ENCODE results near the gene RGS18. TPM values are rescaled to one million over a fixed set of nuclear protein-coding genes. Genes with fewer than 3 reads are reported as not detected.

RGS18 gene
- total RNA-seq, 2 donors from 2014 or later, result 1.8 to 6.1 TPM

GRCh38 chr1:192133350-192133926, 24.8 kb upstream of the RGS18 start:
- no peaks in the 10 kb centered on the region for H3K36me3 ChIP-seq
- DNase-seq (ENCODE audit: low spot score) (no peak), ATAC-seq (ENCODE audit: insufficient number of reproducible peaks, low FRiP score, low read depth) (no peak)
- no peak overlapping the region for H3K27ac ChIP-seq
- TF ChIP-seq, protein P1, sequence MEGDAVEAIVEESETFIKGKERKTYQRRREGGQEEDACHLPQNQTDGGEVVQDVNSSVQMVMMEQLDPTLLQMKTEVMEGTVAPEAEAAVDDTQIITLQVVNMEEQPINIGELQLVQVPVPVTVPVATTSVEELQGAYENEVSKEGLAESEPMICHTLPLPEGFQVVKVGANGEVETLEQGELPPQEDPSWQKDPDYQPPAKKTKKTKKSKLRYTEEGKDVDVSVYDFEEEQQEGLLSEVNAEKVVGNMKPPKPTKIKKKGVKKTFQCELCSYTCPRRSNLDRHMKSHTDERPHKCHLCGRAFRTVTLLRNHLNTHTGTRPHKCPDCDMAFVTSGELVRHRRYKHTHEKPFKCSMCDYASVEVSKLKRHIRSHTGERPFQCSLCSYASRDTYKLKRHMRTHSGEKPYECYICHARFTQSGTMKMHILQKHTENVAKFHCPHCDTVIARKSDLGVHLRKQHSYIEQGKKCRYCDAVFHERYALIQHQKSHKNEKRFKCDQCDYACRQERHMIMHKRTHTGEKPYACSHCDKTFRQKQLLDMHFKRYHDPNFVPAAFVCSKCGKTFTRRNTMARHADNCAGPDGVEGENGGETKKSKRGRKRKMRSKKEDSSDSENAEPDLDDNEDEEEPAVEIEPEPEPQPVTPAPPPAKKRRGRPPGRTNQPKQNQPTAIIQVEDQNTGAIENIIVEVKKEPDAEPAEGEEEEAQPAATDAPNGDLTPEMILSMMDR (IDR thresholded peaks at IDR 0.05), result no peak
- H3K4me3 ChIP-seq, result no peak overlapping the region
- no peaks in the 10 kb centered on the region for H3K9me3 ChIP-seq
- no peaks in the 10 kb centered on the region for H3K4me1 ChIP-seq (ENCODE audit: control insufficient read depth in 1 of 2, low read depth in 2 of 2)
- no peaks in the 10 kb centered on the region for H3K27me3 ChIP-seq (replicated peaks; ENCODE audit: insufficient read depth)

GRCh38 chr1:192140382-192140781, 17.9 kb upstream of the RGS18 start:
- H3K4me3 ChIP-seq, result no peak overlapping the region
- no peak for DNase-seq (ENCODE audit: low spot score)
- no peak for ATAC-seq (ENCODE audit: insufficient number of reproducible peaks, low FRiP score, low read depth)
- no peaks in the 10 kb centered on the region for H3K36me3 ChIP-seq
- no peaks in the 10 kb centered on the region for H3K9me3 ChIP-seq
- no peak overlapping the region for H3K27ac ChIP-seq
- TF ChIP-seq, protein P1 (IDR thresholded peaks at IDR 0.05), result no peak
- H3K4me1 ChIP-seq (ENCODE audit: control insufficient read depth in 1 of 2, low read depth in 2 of 2), result no peaks in the 10 kb centered on the region
- H3K27me3 ChIP-seq (replicated peaks; ENCODE audit: insufficient read depth), result no peaks in the 10 kb centered on the region

DNA sequence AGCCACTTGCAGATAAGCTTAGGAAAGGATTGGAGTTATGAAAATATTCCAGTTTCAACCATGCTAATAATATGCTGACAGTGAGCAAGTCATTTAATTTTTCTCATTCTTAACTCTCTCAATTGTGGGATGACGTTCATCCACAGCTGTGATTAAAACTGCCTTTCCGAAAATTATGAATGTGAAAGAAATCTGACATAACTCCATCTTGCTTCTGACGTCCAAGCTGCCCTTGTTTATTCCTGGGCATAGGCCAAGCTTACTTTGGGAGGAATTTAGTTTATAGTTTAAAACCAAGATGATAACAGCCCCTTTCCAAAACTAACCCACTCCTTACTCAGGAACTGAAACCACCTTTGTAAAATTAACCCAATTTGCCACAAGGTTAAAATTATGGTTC, 11.0 kb upstream of the RGS18 start:
- ATAC-seq (ENCODE audit: insufficient number of reproducible peaks, low FRiP score, low read depth) (no peak), DNase-seq (ENCODE audit: low spot score) (no peak)
- Histone ChIP-seq H3K36me3 (no peaks in the 10 kb centered on the region), H3K9me3 (no peaks in the 10 kb centered on the region), H3K27ac (no peak overlapping the region), H3K4me3 (no peak overlapping the region), H3K4me1 (ENCODE audit: control insufficient read depth in 1 of 2, low read depth in 2 of 2) (no peaks in the 10 kb centered on the region), H3K27me3 (replicated peaks; ENCODE audit: insufficient read depth) (no peaks in the 10 kb centered on the region)
- TF ChIP-seq, protein P1 (IDR thresholded peaks at IDR 0.05), result no peak

DNA sequence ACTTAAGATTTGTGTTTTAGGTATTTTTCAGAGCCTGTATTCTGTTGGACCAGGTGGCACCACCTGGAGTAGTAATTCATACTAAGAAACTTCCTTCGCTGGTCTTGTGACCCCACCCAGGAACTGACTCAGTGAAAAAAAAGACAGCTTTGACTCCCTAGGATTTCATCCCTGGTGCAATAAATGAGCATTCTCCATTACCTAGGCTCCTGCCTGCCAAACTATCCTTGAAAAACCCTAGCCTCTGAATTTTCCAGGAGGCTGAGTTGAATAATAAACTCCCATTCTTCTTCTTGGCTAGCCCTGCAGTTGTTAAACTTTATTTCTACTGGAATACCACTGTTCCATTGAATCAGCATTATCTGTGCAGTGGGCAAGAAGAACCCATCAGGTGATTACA, 10.6 kb upstream of the RGS18 start:
- ATAC-seq (ENCODE audit: insufficient number of reproducible peaks, low FRiP score, low read depth), result no peak
- no peak for DNase-seq (ENCODE audit: low spot score)
- H3K4me1 ChIP-seq (ENCODE audit: control insufficient read depth in 1 of 2, low read depth in 2 of 2), result no peaks in the 10 kb centered on the region
- no peak overlapping the region for H3K4me3 ChIP-seq
- H3K27ac ChIP-seq, result no peak overlapping the region
- no peaks in the 10 kb centered on the region for H3K9me3 ChIP-seq
- no peaks in the 10 kb centered on the region for H3K36me3 ChIP-seq
- TF ChIP-seq, protein P1 (IDR thresholded peaks at IDR 0.05), result no peak
- H3K27me3 ChIP-seq (replicated peaks; ENCODE audit: insufficient read depth), result no peaks in the 10 kb centered on the region

DNA sequence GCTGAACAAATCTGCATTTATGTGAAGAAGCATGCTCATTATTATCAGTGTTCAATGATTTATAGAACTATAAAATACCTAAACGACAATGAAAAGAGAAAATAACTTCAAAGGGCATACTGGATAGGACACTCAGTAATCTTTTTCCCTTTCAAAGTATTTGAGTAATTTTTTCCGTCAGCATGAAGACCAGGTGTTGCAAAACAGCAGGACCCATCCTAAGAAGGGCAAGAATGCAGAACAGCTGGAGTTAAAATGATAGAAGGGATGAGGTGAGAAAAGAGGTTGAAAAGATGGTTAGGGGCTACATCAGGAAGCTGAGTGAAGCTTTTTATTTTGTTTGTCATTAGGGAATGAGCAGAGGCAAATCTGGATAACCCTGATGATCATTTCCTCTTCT, 7.1 kb upstream of the RGS18 start:
- H3K36me3 ChIP-seq, result no peaks in the 10 kb centered on the region
- H3K9me3 ChIP-seq, result no peaks in the 10 kb centered on the region
- H3K4me3 ChIP-seq, result no peak overlapping the region
- TF ChIP-seq, protein P1 (IDR thresholded peaks at IDR 0.05), result no peak
- no peak for ATAC-seq (ENCODE audit: insufficient number of reproducible peaks, low FRiP score, low read depth)
- DNase-seq (ENCODE audit: low spot score), result no peak
- H3K27ac ChIP-seq, result no peak overlapping the region
- no peaks in the 10 kb centered on the region for H3K4me1 ChIP-seq (ENCODE audit: control insufficient read depth in 1 of 2, low read depth in 2 of 2)
- H3K27me3 ChIP-seq (replicated peaks; ENCODE audit: insufficient read depth), result no peaks in the 10 kb centered on the region
